ENCODE results near the gene GGT7. TPM values are rescaled to one million over a fixed set of nuclear protein-coding genes. Genes with fewer than 3 reads are reported as not detected.

The GGT7 gene
- total and polyA plus RNA-seq, 4 donors: 3.7 to 8.1 (median 6.0) TPM

- H3K36me3 ChIP-seq (ENCODE audit: control insufficient read depth in 4 of 4, insufficient read depth in 3 of 4, low read depth in 1 of 4, low read length in 3 of 4): peaks cover 2 to 17% (median 15%) of the 10 kb centered on the region in 4 donors
- no peak overlapping the region for H3K9ac ChIP-seq (ENCODE audit: low read depth in 1 of 2, low read length in 2 of 2)
- H3K4me1 ChIP-seq (ENCODE audit: control insufficient read depth in 4 of 4, insufficient read depth in 4 of 4, low read length in 3 of 4): peaks cover 2 to 24% (median 11%) of the 10 kb centered on the region in 4 donors
- TF ChIP-seq GABPA (IDR thresholded peaks at IDR 0.05 in 1 of 2, conservative IDR thresholded peaks at IDR 0.05 in 1 of 2): no peak
- H3K9me3 ChIP-seq (ENCODE audit: control insufficient read depth in 4 of 4, low read length in 3 of 4): no peaks in the 10 kb centered on the region
- H3K27ac ChIP-seq (ENCODE audit: low read depth in 1 of 2, low read length in 2 of 2): no peak overlapping the region
- 81% methylated on average over 1 of the region's 1 CpG for WGBS
- no peak overlapping the region for H3K4me3 ChIP-seq (ENCODE audit: low read depth in 1 of 3, low read length in 3 of 3)
- no peak for DNase-seq (ENCODE audit: low spot score)
- no peaks in the 10 kb centered on the region for H3K27me3 ChIP-seq (ENCODE audit: control insufficient read depth in 4 of 4, insufficient read depth in 4 of 4, low read length in 3 of 4)
These were observed 11.6 kb upstream of the GGT7 start for GRCh38 chr20:34884260-34884659.

GRCh38 chr20:34883809-34884208 lies 11.2 kb upstream of the GGT7 start:
- Histone ChIP-seq H3K27ac (ENCODE audit: low read depth in 1 of 2, low read length in 2 of 2) (no peak overlapping the region), H3K27me3 (ENCODE audit: control insufficient read depth in 4 of 4, insufficient read depth in 4 of 4, low read length in 3 of 4) (no peaks in the 10 kb centered on the region), H3K4me3 (ENCODE audit: low read depth in 1 of 3, low read length in 3 of 3) (no peak overlapping the region), H3K9ac (ENCODE audit: low read depth in 1 of 2, low read length in 2 of 2) (no peak overlapping the region), H3K36me3 (ENCODE audit: control insufficient read depth in 4 of 4, insufficient read depth in 3 of 4, low read depth in 1 of 4, low read length in 3 of 4) (peaks cover 2 to 17% (median 15%) of the 10 kb centered on the region in 4 donors), H3K9me3 (ENCODE audit: control insufficient read depth in 4 of 4, low read length in 3 of 4) (no peaks in the 10 kb centered on the region), H3K4me1 (ENCODE audit: control insufficient read depth in 4 of 4, insufficient read depth in 4 of 4, low read length in 3 of 4) (peaks cover 2 to 27% (median 13%) of the 10 kb centered on the region in 4 donors)
- WGBS: 89% methylated on average over 4 of the region's 4 CpGs
- DNase-seq (ENCODE audit: low spot score): no peak
- no peak for TF ChIP-seq ATF3 (IDR thresholded peaks at IDR 0.05)
- no peak for TF ChIP-seq FOXA2 (IDR thresholded peaks at IDR 0.05)

DNA sequence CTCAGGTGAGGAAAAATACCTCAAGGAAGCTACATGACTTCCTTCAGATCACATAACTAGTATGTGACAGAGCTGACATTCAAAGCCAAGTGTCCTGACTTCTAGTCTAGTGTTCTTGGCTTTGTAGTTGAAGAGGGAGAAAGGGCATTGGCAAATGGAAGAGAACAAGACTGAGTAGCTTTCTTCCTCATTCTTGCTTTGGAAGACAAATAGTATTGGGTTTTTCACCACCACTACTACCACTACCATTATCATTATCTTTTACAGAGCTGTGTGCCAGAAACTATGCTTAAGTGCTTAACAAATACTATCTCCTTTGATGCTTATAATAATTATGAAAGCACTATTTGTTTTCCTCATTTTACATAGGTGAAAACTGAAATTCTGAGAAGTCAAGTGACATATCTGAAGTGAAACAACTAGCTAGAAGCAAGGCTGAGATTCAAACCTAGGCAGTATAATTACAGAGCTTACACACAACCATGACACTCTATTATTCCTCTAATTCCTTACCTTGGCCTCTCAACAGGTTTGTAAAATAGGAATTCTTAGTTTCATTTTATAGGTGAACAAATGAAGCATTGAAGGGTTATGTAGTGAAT lies 10.5 kb upstream of the GGT7 start:
- TF ChIP-seq RAD21 (IDR thresholded peaks at IDR 0.05) (no peak), RXRA (IDR thresholded peaks at IDR 0.05) (no peak), ZBTB33 (IDR thresholded peaks at IDR 0.05) (no peak), SP1 (IDR thresholded peaks at IDR 0.05) (no peak), YY1 (IDR thresholded peaks at IDR 0.05) (no peak), GABPA (IDR thresholded peaks at IDR 0.05 in 1 of 2, conservative IDR thresholded peaks at IDR 0.05 in 1 of 2) (no peak), EGR1 (IDR thresholded peaks at IDR 0.05; ENCODE audit: low read depth in 2 of 2) (no peak), TAF1 (conservative IDR thresholded peaks at IDR 0.05) (no peak), FOXA2 (IDR thresholded peaks at IDR 0.05) (no peak), FOXA1 (IDR thresholded peaks at IDR 0.05) (no peak), JUND (IDR thresholded peaks at IDR 0.05) (no peak), HNF4G (IDR thresholded peaks at IDR 0.05) (no peak), ATF3 (IDR thresholded peaks at IDR 0.05) (no peak), NR2F2 (IDR thresholded peaks at IDR 0.05) (no peak)
- TF ChIP-seq, protein P1, sequence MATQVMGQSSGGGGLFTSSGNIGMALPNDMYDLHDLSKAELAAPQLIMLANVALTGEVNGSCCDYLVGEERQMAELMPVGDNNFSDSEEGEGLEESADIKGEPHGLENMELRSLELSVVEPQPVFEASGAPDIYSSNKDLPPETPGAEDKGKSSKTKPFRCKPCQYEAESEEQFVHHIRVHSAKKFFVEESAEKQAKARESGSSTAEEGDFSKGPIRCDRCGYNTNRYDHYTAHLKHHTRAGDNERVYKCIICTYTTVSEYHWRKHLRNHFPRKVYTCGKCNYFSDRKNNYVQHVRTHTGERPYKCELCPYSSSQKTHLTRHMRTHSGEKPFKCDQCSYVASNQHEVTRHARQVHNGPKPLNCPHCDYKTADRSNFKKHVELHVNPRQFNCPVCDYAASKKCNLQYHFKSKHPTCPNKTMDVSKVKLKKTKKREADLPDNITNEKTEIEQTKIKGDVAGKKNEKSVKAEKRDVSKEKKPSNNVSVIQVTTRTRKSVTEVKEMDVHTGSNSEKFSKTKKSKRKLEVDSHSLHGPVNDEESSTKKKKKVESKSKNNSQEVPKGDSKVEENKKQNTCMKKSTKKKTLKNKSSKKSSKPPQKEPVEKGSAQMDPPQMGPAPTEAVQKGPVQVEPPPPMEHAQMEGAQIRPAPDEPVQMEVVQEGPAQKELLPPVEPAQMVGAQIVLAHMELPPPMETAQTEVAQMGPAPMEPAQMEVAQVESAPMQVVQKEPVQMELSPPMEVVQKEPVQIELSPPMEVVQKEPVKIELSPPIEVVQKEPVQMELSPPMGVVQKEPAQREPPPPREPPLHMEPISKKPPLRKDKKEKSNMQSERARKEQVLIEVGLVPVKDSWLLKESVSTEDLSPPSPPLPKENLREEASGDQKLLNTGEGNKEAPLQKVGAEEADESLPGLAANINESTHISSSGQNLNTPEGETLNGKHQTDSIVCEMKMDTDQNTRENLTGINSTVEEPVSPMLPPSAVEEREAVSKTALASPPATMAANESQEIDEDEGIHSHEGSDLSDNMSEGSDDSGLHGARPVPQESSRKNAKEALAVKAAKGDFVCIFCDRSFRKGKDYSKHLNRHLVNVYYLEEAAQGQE (IDR thresholded peaks at IDR 0.05): no peak
- TF ChIP-seq, protein P2, sequence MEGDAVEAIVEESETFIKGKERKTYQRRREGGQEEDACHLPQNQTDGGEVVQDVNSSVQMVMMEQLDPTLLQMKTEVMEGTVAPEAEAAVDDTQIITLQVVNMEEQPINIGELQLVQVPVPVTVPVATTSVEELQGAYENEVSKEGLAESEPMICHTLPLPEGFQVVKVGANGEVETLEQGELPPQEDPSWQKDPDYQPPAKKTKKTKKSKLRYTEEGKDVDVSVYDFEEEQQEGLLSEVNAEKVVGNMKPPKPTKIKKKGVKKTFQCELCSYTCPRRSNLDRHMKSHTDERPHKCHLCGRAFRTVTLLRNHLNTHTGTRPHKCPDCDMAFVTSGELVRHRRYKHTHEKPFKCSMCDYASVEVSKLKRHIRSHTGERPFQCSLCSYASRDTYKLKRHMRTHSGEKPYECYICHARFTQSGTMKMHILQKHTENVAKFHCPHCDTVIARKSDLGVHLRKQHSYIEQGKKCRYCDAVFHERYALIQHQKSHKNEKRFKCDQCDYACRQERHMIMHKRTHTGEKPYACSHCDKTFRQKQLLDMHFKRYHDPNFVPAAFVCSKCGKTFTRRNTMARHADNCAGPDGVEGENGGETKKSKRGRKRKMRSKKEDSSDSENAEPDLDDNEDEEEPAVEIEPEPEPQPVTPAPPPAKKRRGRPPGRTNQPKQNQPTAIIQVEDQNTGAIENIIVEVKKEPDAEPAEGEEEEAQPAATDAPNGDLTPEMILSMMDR (IDR thresholded peaks at IDR 0.05; ENCODE audit: low read depth, low read length, missing input control): no peak
- Histone ChIP-seq H3K27ac (ENCODE audit: low read depth in 1 of 2, low read length in 2 of 2) (no peak overlapping the region), H3K36me3 (ENCODE audit: control insufficient read depth in 4 of 4, insufficient read depth in 3 of 4, low read depth in 1 of 4, low read length in 3 of 4) (peaks cover 2 to 17% (median 15%) of the 10 kb centered on the region in 4 donors), H3K27me3 (ENCODE audit: control insufficient read depth in 4 of 4, insufficient read depth in 4 of 4, low read length in 3 of 4) (no peaks in the 10 kb centered on the region), H3K4me1 (ENCODE audit: control insufficient read depth in 4 of 4, insufficient read depth in 4 of 4, low read length in 3 of 4) (peaks cover 2 to 31% (median 15%) of the 10 kb centered on the region in 4 donors), H3K9ac (ENCODE audit: low read depth in 1 of 2, low read length in 2 of 2) (no peak overlapping the region), H3K4me3 (ENCODE audit: low read depth in 1 of 3, low read length in 3 of 3) (no peak overlapping the region), H3K9me3 (ENCODE audit: control insufficient read depth in 4 of 4, low read length in 3 of 4) (no peaks in the 10 kb centered on the region)
- no peak for DNase-seq (ENCODE audit: low spot score)

All from liver (tissue), 9 donors.